H1 (cell line): ENCODE results near the gene CAPN15. TPM values are rescaled to one million over a fixed set of nuclear protein-coding genes. Genes with fewer than 3 reads are reported as not detected.

Experiments
- CTCF ChIA-PET: fragments of 300-600 bp; sonication (Branson Sonifier 250); formaldehyde crosslinking; loops from one replicate; lab custom pipeline; 2021; ENCODE audit not compliant: partially characterized antibody; lab: Charles Lee
- POLR2A ChIA-PET: fragments of 300-600 bp; sonication (Branson Sonifier 250); formaldehyde crosslinking; loops from one replicate; lab custom pipeline; 2021; ENCODE audit warnings: inconsistent platforms; ENCODE audit not compliant: partially characterized antibody; lab: Charles Lee
- DNase-seq, 2 experiments: peaks; one replicate each; pipeline versions ENCODE4 v3.0.0 to v3.0.0-alpha.2; 2010 to 2022; ENCODE audit warnings: low spot score in 2 of 2, low read depth in 1 of 2, mixed read lengths in 1 of 2
- FAIRE-seq: peaks from 2 replicates; lab custom pipeline; 2011; peaks lifted over from hg19 to GRCh38; lab: Jason Lieb, UNC
- H2AFZ ChIP-seq: 2 replicates; pipeline ENCODE4 v1.8.1; 2012; ENCODE audit warnings: low read length, inconsistent platforms
- H2AK5ac ChIP-seq: 2 replicates; pipeline ENCODE4 v1.6.1; 2013; ENCODE audit warnings: low read depth, low read length
- H2BK120ac ChIP-seq: replicated peaks from 2 replicates; pipeline ENCODE3; 2013; ENCODE audit warnings: low read depth, low read length, inconsistent platforms
- H2BK12ac ChIP-seq: 2 replicates; pipeline ENCODE4 v1.6.1; 2013; ENCODE audit warnings: low read depth, low read length
- H2BK15ac ChIP-seq: 2 replicates; pipeline ENCODE4 v1.6.1; 2013; ENCODE audit warnings: low read length
- H2BK20ac ChIP-seq: 2 replicates; pipeline ENCODE4 v1.6.1; 2013; ENCODE audit warnings: low read length
- H2BK5ac ChIP-seq: 2 replicates; pipeline ENCODE4 v1.6.1; 2013; ENCODE audit warnings: low read depth, low read length
- H3K14ac ChIP-seq: 2 replicates; pipeline ENCODE4 v1.6.1; 2013; ENCODE audit warnings: inconsistent platforms; ENCODE audit not compliant: insufficient read length
- H3K18ac ChIP-seq: 2 replicates; pipeline ENCODE4 v1.6.1; 2013; ENCODE audit warnings: low read length; ENCODE audit errors: extremely low read depth
- H3K23ac ChIP-seq: 2 replicates; pipeline ENCODE4 v1.6.1; 2013; ENCODE audit warnings: inconsistent platforms; ENCODE audit not compliant: insufficient read length
- H3K23me2 ChIP-seq: 2 replicates; pipeline ENCODE4 v1.6.1; 2013; ENCODE audit warnings: low read depth, low read length
- H3K27ac ChIP-seq: 2 replicates; pipeline ENCODE4 v1.6.1; 2011; ENCODE audit warnings: low read depth, low read length, inconsistent platforms
- H3K27me3 ChIP-seq, 4 experiments: replicated peaks in 1 of 4; 1 replicate in 1 of 4; 2 replicates in 3 of 4; pipeline versions ENCODE4 v1.6.1 to v1.8.1; 2011 to 2013; ENCODE audit warnings: low read length in 3 of 4, mild to moderate bottlenecking in 3 of 4, inconsistent platforms in 2 of 4, mixed read lengths in 2 of 4, moderate library complexity in 1 of 4; ENCODE audit not compliant: control insufficient read depth in 3 of 4, insufficient read depth in 3 of 4; ENCODE audit errors: extremely low read depth in 1 of 4
- H3K36me3 ChIP-seq, 4 experiments: 2 replicates each; pipeline versions ENCODE4 v1.6.1 to v1.8.1; 2011 to 2013; ENCODE audit warnings: mild to moderate bottlenecking in 4 of 4, low read length in 3 of 4, moderate library complexity in 2 of 4, control low read depth in 1 of 4, inconsistent platforms in 1 of 4; ENCODE audit not compliant: insufficient read depth in 4 of 4, control insufficient read depth in 2 of 4
- H3K4ac ChIP-seq: replicated peaks from 2 replicates; pipeline ENCODE3; 2013; ENCODE audit warnings: low read length, low read depth, mixed read lengths, inconsistent platforms; ENCODE audit not compliant: insufficient read length
- H3K4me1 ChIP-seq, 4 experiments: replicated peaks in 1 of 4; 1 replicate in 1 of 4; 2 replicates in 3 of 4; pipeline versions ENCODE4 v1.6.1 to v1.8.1; 2011 to 2013; ENCODE audit warnings: low read length in 3 of 4, inconsistent platforms in 2 of 4, mixed read lengths in 1 of 4; ENCODE audit not compliant: insufficient read depth in 4 of 4, control insufficient read depth in 3 of 4
- H3K4me2 ChIP-seq, 2 experiments: 2 replicates each; pipeline versions ENCODE4 v1.6.1 to v1.8.1; 2011 to 2013; ENCODE audit warnings: low read depth in 2 of 2, low read length in 2 of 2, control low read depth in 1 of 2, inconsistent platforms in 1 of 2, mild to moderate bottlenecking in 1 of 2; ENCODE audit not compliant: insufficient read depth in 1 of 2
- H3K4me3 ChIP-seq, 4 experiments: fragments of 200-600, 300-600 bp in 1 of 4; sonication (generic), shearing (Covaris generic), sonication (Bioruptor Twin) in 1 of 4; 2 replicates each; pipeline versions ENCODE4 v1.5.1 to v1.8.1; 2011 to 2016; ENCODE audit warnings: low read length in 4 of 4, low read depth in 3 of 4, control low read depth in 2 of 4, inconsistent platforms in 2 of 4, mild to moderate bottlenecking in 2 of 4, mixed read lengths in 1 of 4, moderate library complexity in 1 of 4; ENCODE audit not compliant: insufficient read depth in 2 of 4; ENCODE audit errors: extremely low read depth in 1 of 4
- H3K56ac ChIP-seq: replicated peaks from 2 replicates; pipeline ENCODE3; 2013; ENCODE audit warnings: low read depth, mild to moderate bottlenecking, mixed read lengths, low read length, inconsistent platforms; ENCODE audit not compliant: insufficient read length
- H3K79me1 ChIP-seq: 2 replicates; pipeline ENCODE4 v1.6.1; 2013; ENCODE audit warnings: low read depth, low read length, control low read depth
- H3K79me2 ChIP-seq, 2 experiments: 2 replicates each; pipeline versions ENCODE4 v1.6.1 to v1.8.1; 2012 to 2013; ENCODE audit warnings: low read length in 2 of 2, mild to moderate bottlenecking in 2 of 2, inconsistent platforms in 1 of 2; ENCODE audit not compliant: insufficient read depth in 2 of 2, control insufficient read depth in 1 of 2
- H3K9ac ChIP-seq, 4 experiments: replicated peaks in 1 of 4; 1 replicate in 1 of 4; 2 replicates in 3 of 4; pipeline versions ENCODE4 v1.6.1 to v1.8.1; 2011 to 2013; ENCODE audit warnings: low read depth in 3 of 4, low read length in 3 of 4, control low read depth in 2 of 4, mild to moderate bottlenecking in 2 of 4, moderate library complexity in 2 of 4, inconsistent platforms in 1 of 4; ENCODE audit errors: extremely low read depth in 1 of 4
- H3K9me3 ChIP-seq, 2 experiments: 2 replicates each; pipeline versions ENCODE4 v1.6.1 to v1.8.1; 2012 to 2013; ENCODE audit warnings: mild to moderate bottlenecking in 2 of 2, moderate library complexity in 2 of 2, control low read depth in 1 of 2, inconsistent platforms in 1 of 2, low read depth in 1 of 2, low read length in 1 of 2, mixed read lengths in 1 of 2; ENCODE audit not compliant: insufficient read depth in 2 of 2
- H4K20me1 ChIP-seq, 2 experiments: replicated peaks in 1 of 2; 2 replicates each; pipeline versions ENCODE3 to v1.8.1; 2011 to 2013; ENCODE audit warnings: inconsistent platforms in 2 of 2, low read length in 2 of 2, mild to moderate bottlenecking in 1 of 2; ENCODE audit not compliant: insufficient read depth in 2 of 2, control insufficient read depth in 1 of 2
- H4K5ac ChIP-seq: 2 replicates; pipeline ENCODE4 v1.6.1; 2013; ENCODE audit warnings: low read length, low read depth, mixed read lengths, inconsistent platforms; ENCODE audit not compliant: insufficient read length
- H4K8ac ChIP-seq: 2 replicates; pipeline ENCODE4 v1.8.0; 2013; ENCODE audit warnings: mild to moderate bottlenecking, moderate library complexity, low read length, inconsistent platforms; ENCODE audit not compliant: insufficient read depth; ENCODE audit errors: extremely low read depth
- H4K91ac ChIP-seq: replicated peaks from 2 replicates; pipeline ENCODE3; 2013; ENCODE audit warnings: low read length, mixed read lengths, inconsistent platforms; ENCODE audit not compliant: insufficient read length
- EGR1 ChIP-seq: IDR thresholded peaks from 2 replicates; pipeline ENCODE4 v1.6.1; 2011; ENCODE audit warnings: low read depth, low read length, borderline replicate concordance
- GABPA ChIP-seq: IDR thresholded peaks from 2 replicates; pipeline ENCODE4 v1.6.1; 2011; ENCODE audit warnings: mild to moderate bottlenecking, low read length, moderate library complexity, borderline replicate concordance; ENCODE audit not compliant: insufficient read depth
- KDM5A ChIP-seq: fragments of 200-600 bp; IDR thresholded peaks from 2 replicates; pipeline ENCODE4 v1.7.1; 2012; ENCODE audit warnings: mild to moderate bottlenecking, low read length, inconsistent platforms, mixed read lengths
- RFX5 ChIP-seq: IDR thresholded peaks from 2 replicates; pipeline ENCODE4 v1.6.1; 2011; ENCODE audit warnings: low read depth, low read length, improper control_type of control experiment, borderline replicate concordance
- SIN3A ChIP-seq, 2 experiments: IDR thresholded peaks in 1 of 2; conservative IDR thresholded peaks in 1 of 2; 2 replicates each; pipeline ENCODE4 v1.6.1; 2011 to 2012; ENCODE audit warnings: low read length in 2 of 2, improper control_type of control experiment in 1 of 2, low read depth in 1 of 2, mild to moderate bottlenecking in 1 of 2
- SRF ChIP-seq: IDR thresholded peaks from 2 replicates; pipeline ENCODE4 v1.6.1; 2011; ENCODE audit warnings: mild to moderate bottlenecking, low read depth, low read length, moderate library complexity
- WGBS, 2 experiments: shearing (Covaris generic) in 1 of 2; methylation state at CpG; one replicate each; pipeline versions ENCODE4 v1.1.6 to v1.1.7; 2013 to 2015; ENCODE audit warnings: low lambda C conversion rate in 2 of 2, mixed read lengths in 2 of 2, inconsistent platforms in 1 of 2, low coverage in 1 of 2, missing lambda C conversion rate in 1 of 2; ENCODE audit not compliant: insufficient replicate concordance in 2 of 2, insufficient coverage in 1 of 2, insufficient read length in 1 of 2; ENCODE audit errors: extremely low coverage in 1 of 2, missing lambda C conversion rate in 1 of 2; 5-methylcytosine and 5-hydroxymethylcytosine counted together
- polyA plus RNA-seq, 7 experiments: library from polyadenylated mRNA; depleted of rRNA in 3 of 7; stranded (reverse) in 5 of 7; unstranded in 2 of 7; fragments of >200 nt in 5 of 7; fragments of 200-250 nt in 2 of 7; gene quantifications; 1 replicate in 5 of 7; 2 replicates in 1 of 7; 4 replicates in 1 of 7; pipeline versions ENCODE4 v1.2.1 to v1.2.3, GENCODE V29; 2011 to 2013; ENCODE audit warnings: missing spikeins in 2 of 7, mixed read lengths in 2 of 7
- total RNA-seq: library from RNA; stranded (reverse); fragmentation: NEBNext Ultra II Directional; extraction: Animal tissue kit (Norgen Biotek cat#: 25700); gene quantifications from 2 replicates; pipeline ENCODE4 v1.2.1, GENCODE V29; 2021
- TF ChIP-seq, protein P1 (sequence below): IDR thresholded peaks from 2 replicates; pipeline ENCODE4 v1.6.1; 2012; ENCODE audit warnings: inconsistent platforms
- TF ChIP-seq, protein P2 (sequence below): IDR thresholded peaks from 2 replicates; pipeline ENCODE4 v1.6.1; 2012; ENCODE audit warnings: inconsistent platforms

The CAPN15 gene
- total and polyA plus RNA-seq, 2 of the 8 experiments (the other 6 are each of a cell fraction or from before 2014, with no cell fraction given), result 38.9 to 76.9 TPM

DNA sequence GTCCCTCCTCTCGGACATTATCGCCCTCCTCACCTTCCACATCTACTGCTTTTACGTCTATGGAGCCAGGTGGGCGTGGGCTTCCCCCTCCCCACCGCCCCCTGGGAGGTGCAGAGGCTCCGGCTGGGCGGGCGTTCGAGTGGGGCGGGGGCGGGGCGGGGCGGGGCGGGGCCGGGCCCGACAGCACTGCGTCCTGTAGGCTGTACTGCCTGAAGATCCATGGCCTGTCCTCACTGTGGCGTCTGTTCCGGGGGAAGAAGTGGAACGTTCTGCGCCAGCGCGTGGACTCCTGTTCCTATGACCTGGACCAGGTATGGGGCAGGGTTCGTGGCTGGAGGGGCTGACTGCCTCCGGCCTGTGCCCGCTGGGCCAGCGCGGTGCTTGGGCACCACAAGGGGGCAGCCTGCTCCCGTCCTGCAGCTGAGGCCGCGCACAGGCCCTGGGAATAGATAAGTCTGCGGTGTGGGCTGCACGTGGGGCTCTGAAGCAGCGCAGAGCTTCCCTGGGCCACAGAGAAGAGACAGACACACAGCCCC lies 51.4 kb downstream of the CAPN15 start:
- peak overlapping the region in 3 of 4 experiments; percentile 18 to 47 (median 29); a peak in 5 of 8 replicates for H3K4me3 ChIP-seq
- H3K4me1 ChIP-seq, result peaks cover 0 to 16% (median 12%) of the 10 kb centered on the region in 4 experiments; a peak in 6 of 7 replicates
- peak overlapping the region; percentile 69; the same call in 1 of the 2 replicates for H2BK12ac ChIP-seq
- peaks cover 0 to 13% of the 10 kb centered on the region in 2 experiments for H4K20me1 ChIP-seq
- H3K27me3 ChIP-seq, result peaks cover 0 to 2% (median 0%) of the 10 kb centered on the region in 4 experiments; a peak in 2 of 7 replicates
- H3K23me2 ChIP-seq, result peaks cover 2% of the 10 kb centered on the region; the same call in 1 of the 2 replicates
- no peak overlapping the region for H3K27ac ChIP-seq
- H3K9me3 ChIP-seq, result no peaks in the 10 kb centered on the region
- DNase-seq, result peak; percentile 64 to 94
- H4K91ac ChIP-seq, result peak overlapping the region; percentile 81
- no peaks in the 10 kb centered on the region for H3K79me2 ChIP-seq
- no peak overlapping the region for H3K23ac ChIP-seq
- peak overlapping the region; percentile 9 to 93 for H3K4me2 ChIP-seq
- no peak overlapping the region for H4K5ac ChIP-seq
- H4K8ac ChIP-seq, result no peak overlapping the region; the same call in 1 of the 2 replicates
- no peaks in the 10 kb centered on the region for H3K79me1 ChIP-seq
- no peak overlapping the region for H2AK5ac ChIP-seq
- H3K4ac ChIP-seq, result no peak overlapping the region
- peaks cover 0 to 13% (median 0%) of the 10 kb centered on the region in 4 experiments; a peak in 3 of 8 replicates for H3K36me3 ChIP-seq
- H2AFZ ChIP-seq, result no peak overlapping the region
- no peak overlapping the region for H2BK5ac ChIP-seq
- no peak overlapping the region; the same call in 1 of the 2 replicates for H2BK15ac ChIP-seq
- no peak overlapping the region for H3K56ac ChIP-seq
- no peak overlapping the region for H3K9ac ChIP-seq
- ChIA-PET CTCF (interaction anchor here (0.9 to 4.8 kb wide), 15 partner anchors 12 to 195 kb away, joined by 3 to 26 read pairs (median 5); partner anchors contain the start of gene NHLRC4), POLR2A (interaction anchor here (1.0 to 7.9 kb wide), 11 partner anchors 10 to 197 kb away, joined by 3 to 58 read pairs (median 4); partner anchors contain the start of genes CAPN15, METTL26, NHLRC4 and PGAP6)
- no peak overlapping the region for H2BK120ac ChIP-seq
- H3K14ac ChIP-seq, result no peak overlapping the region
- WGBS, 2 experiments, result 15% methylated on average over 10 of the region's 34 CpGs; no CpG with 5 or more reads in 1 of the 2 experiments
- FAIRE-seq, result no peak
- H2BK20ac ChIP-seq, result no peak overlapping the region
- peak overlapping the region; percentile 33 for H3K18ac ChIP-seq
- peak; percentile 92 for TF ChIP-seq GABPA
- TF ChIP-seq, protein P1, sequence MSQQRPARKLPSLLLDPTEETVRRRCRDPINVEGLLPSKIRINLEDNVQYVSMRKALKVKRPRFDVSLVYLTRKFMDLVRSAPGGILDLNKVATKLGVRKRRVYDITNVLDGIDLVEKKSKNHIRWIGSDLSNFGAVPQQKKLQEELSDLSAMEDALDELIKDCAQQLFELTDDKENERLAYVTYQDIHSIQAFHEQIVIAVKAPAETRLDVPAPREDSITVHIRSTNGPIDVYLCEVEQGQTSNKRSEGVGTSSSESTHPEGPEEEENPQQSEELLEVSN, result peak; percentile 24; the same call in 1 of the 2 replicates
- TF ChIP-seq SIN3A (conservative IDR thresholded peaks at IDR 0.05 in 1 of 2, IDR thresholded peaks at IDR 0.05 in 1 of 2; ENCODE audit: low read depth in 1 of 2, low read length in 2 of 2), result 0 out of 4 replicates have a peak, but pooled peaks of 1 of the 2 experiments have one; percentile 24
- TF ChIP-seq RFX5, result no peak
- TF ChIP-seq, protein P2, sequence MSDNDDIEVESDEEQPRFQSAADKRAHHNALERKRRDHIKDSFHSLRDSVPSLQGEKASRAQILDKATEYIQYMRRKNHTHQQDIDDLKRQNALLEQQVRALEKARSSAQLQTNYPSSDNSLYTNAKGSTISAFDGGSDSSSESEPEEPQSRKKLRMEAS, result peak; percentile 83
- no peak for TF ChIP-seq EGR1
- TF ChIP-seq SRF, result no peak
- TF ChIP-seq KDM5A, result no peak; the same call in 1 of the 2 replicates
